Sigmoid colon (tissue), 4 donors: Measurements from ENCODE around the gene POM121C.
"Not testable (repeated sequence)": the region's sequence is repeated elsewhere in the genome, so short reads cannot be mapped to it uniquely, and the experiment has no call there.

Experiments
- POLR2A ChIP-seq, 2 donors: fragments of 450-650 bp; IDR thresholded peaks; one replicate each; pipeline ENCODE4 v1.6.1; 2016; ENCODE audit warnings: antibody characterized with exemption in 2 of 2, mild to moderate bottlenecking in 2 of 2, moderate library complexity in 2 of 2
- POLR2AphosphoS5 ChIP-seq, 4 donors: sonication (generic); formaldehyde crosslinking; IDR thresholded peaks; one replicate each; pipeline ENCODE4 v1.6.1; 2017; ENCODE audit warnings: antibody characterized with exemption in 4 of 4
- TF ChIP-seq, protein P1 (sequence below), 4 experiments: fragments of 450-650 bp in 3 of 4; fragments of 200-600 bp in 1 of 4; IDR thresholded peaks; one replicate each; pipeline ENCODE4 v1.5.1; 2016 to 2019; ENCODE audit warnings: antibody characterized with exemption in 4 of 4, mild to moderate bottlenecking in 3 of 4, moderate library complexity in 2 of 4

DNA sequence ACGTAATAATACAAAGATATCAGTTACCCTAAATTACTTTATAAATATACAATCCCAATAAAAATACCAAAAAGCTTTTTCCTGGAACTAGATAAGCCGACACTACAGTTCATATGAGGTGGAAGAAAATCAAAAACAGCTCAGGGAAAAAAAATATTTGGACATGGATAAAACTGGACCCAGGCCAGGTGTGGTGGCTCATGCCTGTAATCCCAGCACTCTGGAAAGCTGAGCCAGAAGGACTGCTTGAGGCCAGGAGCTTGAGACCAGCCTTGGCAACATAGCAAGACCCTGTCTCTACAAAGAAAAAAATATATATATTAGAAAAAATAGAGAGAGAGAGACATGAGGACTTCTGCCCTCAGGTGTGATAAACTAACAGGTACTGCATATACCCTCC, 32.7 kb upstream of the POM121C start:
- not testable (repeated sequence) for TF ChIP-seq POLR2A, POLR2AphosphoS5 (IDR thresholded peaks at IDR 0.05)
- TF ChIP-seq, protein P1, sequence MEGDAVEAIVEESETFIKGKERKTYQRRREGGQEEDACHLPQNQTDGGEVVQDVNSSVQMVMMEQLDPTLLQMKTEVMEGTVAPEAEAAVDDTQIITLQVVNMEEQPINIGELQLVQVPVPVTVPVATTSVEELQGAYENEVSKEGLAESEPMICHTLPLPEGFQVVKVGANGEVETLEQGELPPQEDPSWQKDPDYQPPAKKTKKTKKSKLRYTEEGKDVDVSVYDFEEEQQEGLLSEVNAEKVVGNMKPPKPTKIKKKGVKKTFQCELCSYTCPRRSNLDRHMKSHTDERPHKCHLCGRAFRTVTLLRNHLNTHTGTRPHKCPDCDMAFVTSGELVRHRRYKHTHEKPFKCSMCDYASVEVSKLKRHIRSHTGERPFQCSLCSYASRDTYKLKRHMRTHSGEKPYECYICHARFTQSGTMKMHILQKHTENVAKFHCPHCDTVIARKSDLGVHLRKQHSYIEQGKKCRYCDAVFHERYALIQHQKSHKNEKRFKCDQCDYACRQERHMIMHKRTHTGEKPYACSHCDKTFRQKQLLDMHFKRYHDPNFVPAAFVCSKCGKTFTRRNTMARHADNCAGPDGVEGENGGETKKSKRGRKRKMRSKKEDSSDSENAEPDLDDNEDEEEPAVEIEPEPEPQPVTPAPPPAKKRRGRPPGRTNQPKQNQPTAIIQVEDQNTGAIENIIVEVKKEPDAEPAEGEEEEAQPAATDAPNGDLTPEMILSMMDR (IDR thresholded peaks at IDR 0.05): not testable (repeated sequence)
